Measurements from ENCODE around the gene FER1L5. TPM values are rescaled to one million over a fixed set of nuclear protein-coding genes. Genes with fewer than 3 reads are reported as not detected.

Gene FER1L5
- total RNA-seq, 1 experiment from 2014 or later: 1.2 TPM

DNA sequence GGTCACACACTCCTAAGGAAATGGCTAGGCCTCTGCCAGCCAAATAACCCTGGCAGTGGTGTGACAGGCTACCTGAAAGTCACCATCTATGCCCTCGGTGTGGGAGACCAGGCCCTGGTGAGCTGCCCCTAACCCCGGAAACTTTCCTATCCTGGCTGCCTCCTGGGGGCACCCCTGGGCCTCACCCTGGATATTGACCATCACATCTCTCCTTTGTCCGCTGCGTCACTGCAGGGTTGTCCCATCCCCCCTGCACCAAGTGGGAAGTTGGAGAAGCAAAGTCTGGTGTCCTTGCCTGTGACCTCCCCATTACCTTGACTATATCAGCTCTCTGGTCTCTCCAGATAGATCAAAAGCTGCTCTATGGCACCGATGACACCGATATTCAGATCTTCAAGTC is 18.8 kb downstream of the FER1L5 start:
- H3K23me2 ChIP-seq (ENCODE audit: insufficient read length, low read depth, low read length, poor library complexity, severe bottlenecking): no peaks in the 10 kb centered on the region
- H2BK12ac ChIP-seq (ENCODE audit: insufficient read length, low read depth, low read length): no peak overlapping the region
- H2BK5ac ChIP-seq (ENCODE audit: insufficient read length, low read length): no peak overlapping the region

More for the DNA sequence above, 18.8 kb downstream of the FER1L5 start:
- no peak for DNase-seq
- H4K5ac ChIP-seq (ENCODE audit: insufficient read length, low read depth, low read length): no peak overlapping the region
- TF ChIP-seq, protein P1, sequence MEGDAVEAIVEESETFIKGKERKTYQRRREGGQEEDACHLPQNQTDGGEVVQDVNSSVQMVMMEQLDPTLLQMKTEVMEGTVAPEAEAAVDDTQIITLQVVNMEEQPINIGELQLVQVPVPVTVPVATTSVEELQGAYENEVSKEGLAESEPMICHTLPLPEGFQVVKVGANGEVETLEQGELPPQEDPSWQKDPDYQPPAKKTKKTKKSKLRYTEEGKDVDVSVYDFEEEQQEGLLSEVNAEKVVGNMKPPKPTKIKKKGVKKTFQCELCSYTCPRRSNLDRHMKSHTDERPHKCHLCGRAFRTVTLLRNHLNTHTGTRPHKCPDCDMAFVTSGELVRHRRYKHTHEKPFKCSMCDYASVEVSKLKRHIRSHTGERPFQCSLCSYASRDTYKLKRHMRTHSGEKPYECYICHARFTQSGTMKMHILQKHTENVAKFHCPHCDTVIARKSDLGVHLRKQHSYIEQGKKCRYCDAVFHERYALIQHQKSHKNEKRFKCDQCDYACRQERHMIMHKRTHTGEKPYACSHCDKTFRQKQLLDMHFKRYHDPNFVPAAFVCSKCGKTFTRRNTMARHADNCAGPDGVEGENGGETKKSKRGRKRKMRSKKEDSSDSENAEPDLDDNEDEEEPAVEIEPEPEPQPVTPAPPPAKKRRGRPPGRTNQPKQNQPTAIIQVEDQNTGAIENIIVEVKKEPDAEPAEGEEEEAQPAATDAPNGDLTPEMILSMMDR (conservative IDR thresholded peaks at IDR 0.05): no peak
- no peaks in the 10 kb centered on the region for H3K79me1 ChIP-seq (ENCODE audit: insufficient read depth, low read depth, low read length, poor library complexity, severe bottlenecking)
- no peak overlapping the region for H4K8ac ChIP-seq (replicated peaks; ENCODE audit: insufficient read length, low read depth, low read length)
- H3K4me2 ChIP-seq (ENCODE audit: insufficient read depth, insufficient read length, low read length): no peak overlapping the region
- no peak overlapping the region; the same call in 1 of the 2 replicates for H3K14ac ChIP-seq (ENCODE audit: insufficient read depth, low read length)
- Mint-ChIP-seq H3K27me3 (ENCODE audit: low read depth) (no peaks in the 10 kb centered on the region; the same call in 1 of the 2 replicates), H3K36me3 (ENCODE audit: insufficient read depth in 1 of 3, low read depth in 3 of 3) (peaks cover 0 to 2% (median 1%) of the 10 kb centered on the region in 3 experiments; a peak in 2 of 7 replicates), H3K9me3 (peaks cover 4 to 15% of the 10 kb centered on the region in 2 experiments; a peak in 4 of 5 replicates), H3K4me1 (no peaks in the 10 kb centered on the region), H3K27ac (no peak overlapping the region), H3K4me3 (no peak overlapping the region)
- no CpG with 5 or more reads among the region's 6 CpGs for WGBS (ENCODE audit: extremely low coverage, insufficient read length, low lambda C conversion rate)
- no peak overlapping the region for H3K56ac ChIP-seq (ENCODE audit: insufficient read length, low read depth, low read length)
- H3T11ph ChIP-seq (ENCODE audit: low read length): no peak overlapping the region
- H2BK15ac ChIP-seq (ENCODE audit: low read depth, low read length): no peak overlapping the region
- H4K91ac ChIP-seq (ENCODE audit: insufficient read length, low read depth, low read length): no peak overlapping the region
- no peak overlapping the region for H2AK5ac ChIP-seq (ENCODE audit: insufficient read length, low read length)
- H3K23ac ChIP-seq (ENCODE audit: insufficient read length, low read depth, low read length): no peak overlapping the region
- H2BK20ac ChIP-seq (ENCODE audit: low read depth, low read length, poor library complexity, severe bottlenecking): no peak overlapping the region
- H3K4ac ChIP-seq (ENCODE audit: low read depth, low read length): no peak overlapping the region
- no peak overlapping the region for H3K9ac ChIP-seq (ENCODE audit: extremely low read depth, insufficient read length, low read length)
- H3K9me3 ChIP-seq (ENCODE audit: control insufficient read depth, low read depth, low read length): no peaks in the 10 kb centered on the region
- H2AFZ ChIP-seq (ENCODE audit: low read length): no peak overlapping the region
- H3K79me2 ChIP-seq (ENCODE audit: insufficient read depth, low read length): no peaks in the 10 kb centered on the region
- H3K27ac ChIP-seq (ENCODE audit: insufficient read length, low read depth, low read length): no peak overlapping the region
- no peak overlapping the region for H3K18ac ChIP-seq (ENCODE audit: insufficient read length, low read depth, low read length)
- H3K27me3 ChIP-seq (ENCODE audit: insufficient read depth, low read length): no peaks in the 10 kb centered on the region
- H2BK120ac ChIP-seq (ENCODE audit: low read depth, low read length, poor library complexity, severe bottlenecking): no peak overlapping the region
- H4K20me1 ChIP-seq (ENCODE audit: control insufficient read depth, insufficient read depth, insufficient read length): no peaks in the 10 kb centered on the region
- no peaks in the 10 kb centered on the region for H3K4me1 ChIP-seq (ENCODE audit: insufficient read depth, low read length)
